Activated CD4-positive, alpha-beta T cell treated with anti-CD3 and anti-CD28 coated beads, Interleukin-2, amount 10 ng/mL, durations not matched to agents 7 days and 5 days (primary cell): ENCODE measurements around the gene SPINDOC. TPM values are rescaled to one million over a fixed set of nuclear protein-coding genes. Genes with fewer than 3 reads are reported as not detected.

Experiments
- CTCF ChIA-PET: fragments of 350-600 bp; sonication (Branson Sonifier 250); formaldehyde crosslinking; loops from one replicate; lab custom pipeline; 2021; ENCODE audit warnings: antibody characterized with exemption; lab: Charles Lee
- POLR2A ChIA-PET: fragments of 350-600 bp; sonication (Branson Sonifier 250); formaldehyde crosslinking; loops from one replicate; lab custom pipeline; 2021; ENCODE audit warnings: antibody characterized with exemption; lab: Charles Lee
- DNase-seq: peaks from one replicate; pipeline ENCODE4 v3.0.0-alpha.2; 2020
- H3K27ac Mint-ChIP-seq: one replicate; pipeline ENCODE4 v1.8.0; 2021; ENCODE audit warnings: mild to moderate bottlenecking, moderate library complexity, mixed read lengths
- H3K27me3 Mint-ChIP-seq: one replicate; pipeline ENCODE4 v1.8.0; 2021; ENCODE audit warnings: mixed read lengths
- H3K36me3 Mint-ChIP-seq: one replicate; pipeline ENCODE4 v1.8.0; 2021; ENCODE audit warnings: low read depth, mixed read lengths
- H3K4me1 Mint-ChIP-seq: one replicate; pipeline ENCODE4 v1.8.0; 2021; ENCODE audit warnings: mixed read lengths
- H3K4me3 Mint-ChIP-seq: one replicate; pipeline ENCODE4 v1.8.0; 2021; ENCODE audit warnings: mild to moderate bottlenecking, moderate library complexity, mixed read lengths
- H3K9me3 Mint-ChIP-seq: one replicate; pipeline ENCODE4 v1.8.0; 2021; ENCODE audit warnings: mixed read lengths
- total RNA-seq, 2 experiments: library from RNA; stranded (reverse); gene quantifications; one replicate each; pipeline ENCODE4 v1.2.3, GENCODE V29; 2021

The SPINDOC gene
- 10 to 100 TPM; 38.4 to 40.7 TPM for total RNA-seq

- Mint-ChIP-seq H3K27me3 (peaks cover 2% of the 10 kb centered on the region), H3K9me3 (no peaks in the 10 kb centered on the region), H3K27ac (peak within 1 kb of the TSS; percentile 78), H3K4me1 (peaks cover 32% of the 10 kb centered on the region), H3K36me3 (peaks cover 20% of the 10 kb centered on the region), H3K4me3 (peak within 1 kb of the TSS; percentile 80)
- ChIA-PET POLR2A (no interaction called here), CTCF (interaction anchor here (0.6 to 1.3 kb wide), 3 partner anchors 23 to 50 kb away, joined by 3 to 4 read pairs (median 4); no protein-coding TSS in a partner anchor)
- DNase-seq: peak; percentile 78
Measured at GRCh38 chr11:63813035-63813562, at the start of gene SPINDOC. SPINDOC (plus strand) TSS chr11:63813456; CDS start chr11:63813687, 231 bp downstream.

- H3K4me1 Mint-ChIP-seq: peaks cover 9% of the 10 kb centered on the region
- no peak overlapping the region for H3K4me3 Mint-ChIP-seq
Measured at GRCh38 chr11:63763496-63764339, 49.5 kb upstream of the SPINDOC start.

GRCh38 chr11:63764340-63764678, 48.9 kb upstream of the SPINDOC start:
- ChIA-PET CTCF (no interaction called here), POLR2A (no interaction called here)
- H3K4me1 Mint-ChIP-seq: peaks cover 9% of the 10 kb centered on the region
- H3K4me3 Mint-ChIP-seq: no peak overlapping the region
- H3K9me3 Mint-ChIP-seq: no peaks in the 10 kb centered on the region
- no peaks in the 10 kb centered on the region for H3K27me3 Mint-ChIP-seq
- H3K36me3 Mint-ChIP-seq: no peaks in the 10 kb centered on the region
- no peak overlapping the region for H3K27ac Mint-ChIP-seq
- DNase-seq: no peak

More at GRCh38 chr11:63763496-63764339, 49.5 kb upstream of the SPINDOC start:
- no peaks in the 10 kb centered on the region for H3K9me3 Mint-ChIP-seq
- ChIA-PET CTCF (no interaction called here), POLR2A (no interaction called here)
- DNase-seq: no peak
- no peaks in the 10 kb centered on the region for H3K36me3 Mint-ChIP-seq
- no peaks in the 10 kb centered on the region for H3K27me3 Mint-ChIP-seq
- H3K27ac Mint-ChIP-seq: no peak overlapping the region

- DNase-seq: no peak
- H3K36me3 Mint-ChIP-seq: no peaks in the 10 kb centered on the region
- H3K27ac Mint-ChIP-seq: no peak overlapping the region
- H3K9me3 Mint-ChIP-seq: no peaks in the 10 kb centered on the region
- H3K4me3 Mint-ChIP-seq: no peak overlapping the region
- ChIA-PET POLR2A (no interaction called here), CTCF (no interaction called here)
- H3K27me3 Mint-ChIP-seq: peaks cover 3% of the 10 kb centered on the region
- peaks cover 9% of the 10 kb centered on the region for H3K4me1 Mint-ChIP-seq
Measured at GRCh38 chr11:63764679-63765647, 48.3 kb upstream of the SPINDOC start.

GRCh38 chr11:63765688-63766241, 47.5 kb upstream of the SPINDOC start:
- H3K36me3 Mint-ChIP-seq: no peaks in the 10 kb centered on the region
- H3K4me1 Mint-ChIP-seq: peaks cover 9% of the 10 kb centered on the region
- ChIA-PET CTCF (interaction anchor here (0.7 to 1.1 kb wide), 2 partner anchors 13 to 19 kb away, joined by 3 read pairs; no protein-coding TSS in a partner anchor), POLR2A (no interaction called here)
- H3K4me3 Mint-ChIP-seq: no peak overlapping the region
- H3K27me3 Mint-ChIP-seq: peaks cover 11% of the 10 kb centered on the region
- no peak for DNase-seq
- H3K27ac Mint-ChIP-seq: no peak overlapping the region
- H3K9me3 Mint-ChIP-seq: no peaks in the 10 kb centered on the region

- ChIA-PET POLR2A (no interaction called here), CTCF (interaction anchor here (0.7 to 2.0 kb wide), 6 partner anchors 13 to 236 kb away, joined by 3 to 6 read pairs (median 4); no protein-coding TSS in a partner anchor)
- no peak for DNase-seq
- Mint-ChIP-seq H3K27me3 (peaks cover 18% of the 10 kb centered on the region), H3K36me3 (no peaks in the 10 kb centered on the region), H3K4me1 (peaks cover 9% of the 10 kb centered on the region), H3K4me3 (peak overlapping the region; percentile 80), H3K9me3 (no peaks in the 10 kb centered on the region), H3K27ac (peak overlapping the region; percentile 72)
Measured at GRCh38 chr11:63766531-63767235, 46.6 kb upstream of the SPINDOC start.

GRCh38 chr11:63767267-63767564, 46.0 kb upstream of the SPINDOC start:
- POLR2A ChIA-PET: no interaction called here
- Mint-ChIP-seq H3K36me3 (no peaks in the 10 kb centered on the region), H3K4me3 (peak overlapping the region; percentile 80), H3K27ac (peak overlapping the region; percentile 68), H3K27me3 (peaks cover 21% of the 10 kb centered on the region), H3K9me3 (no peaks in the 10 kb centered on the region), H3K4me1 (peaks cover 9% of the 10 kb centered on the region)
- CTCF ChIA-PET: interaction anchor here (0.8 to 2.0 kb wide), 5 partner anchors 13 to 235 kb away, joined by 3 to 6 read pairs (median 4); no protein-coding TSS in a partner anchor
- DNase-seq: no peak

GRCh38 chr11:63767565-63768236, 45.6 kb upstream of the SPINDOC start:
- H3K27me3 Mint-ChIP-seq: peaks cover 25% of the 10 kb centered on the region
- DNase-seq: peak; percentile 66
- ChIA-PET CTCF (interaction anchor here (0.6 to 2.0 kb wide), 9 partner anchors 12 to 882 kb away, joined by 3 to 6 read pairs (median 4); no protein-coding TSS in a partner anchor), POLR2A (no interaction called here)
- peak overlapping the region; percentile 68 for H3K27ac Mint-ChIP-seq
- H3K36me3 Mint-ChIP-seq: no peaks in the 10 kb centered on the region
- H3K4me1 Mint-ChIP-seq: peaks cover 9% of the 10 kb centered on the region
- H3K4me3 Mint-ChIP-seq: peak overlapping the region; percentile 80
- no peaks in the 10 kb centered on the region for H3K9me3 Mint-ChIP-seq

GRCh38 chr11:63768237-63769041, 44.8 kb upstream of the SPINDOC start, which contains the start of gene ZFTA:
ZFTA (minus strand) TSS chr11:63768775; CDS start chr11:63768622, 153 bp downstream.
- H3K4me3 Mint-ChIP-seq: peak within 1 kb of the TSS; percentile 80
- H3K4me1 Mint-ChIP-seq: peaks cover 9% of the 10 kb centered on the region
- H3K9me3 Mint-ChIP-seq: no peaks in the 10 kb centered on the region
- DNase-seq: peak; percentile 48
- CTCF ChIA-PET: interaction anchor here (0.6 to 2.0 kb wide), 9 partner anchors 15 to 882 kb away, joined by 3 to 6 read pairs (median 4); partner anchors contain the start of gene RTN3
- H3K27me3 Mint-ChIP-seq: peaks cover 30% of the 10 kb centered on the region
- H3K36me3 Mint-ChIP-seq: no peaks in the 10 kb centered on the region
- POLR2A ChIA-PET: no interaction called here
- H3K27ac Mint-ChIP-seq: peak within 1 kb of the TSS; percentile 68

GRCh38 chr11:63769042-63769713, 44.1 kb upstream of the SPINDOC start:
- Mint-ChIP-seq H3K27me3 (peaks cover 30% of the 10 kb centered on the region), H3K9me3 (no peaks in the 10 kb centered on the region), H3K4me1 (peaks cover 9% of the 10 kb centered on the region), H3K27ac (no peak overlapping the region), H3K4me3 (no peak overlapping the region), H3K36me3 (no peaks in the 10 kb centered on the region)
- POLR2A ChIA-PET: no interaction called here
- CTCF ChIA-PET: interaction anchor here (0.9 to 1.4 kb wide), 3 partner anchors 37 to 123 kb away, joined by 3 to 4 read pairs (median 3); partner anchors contain the start of gene RTN3
- no peak for DNase-seq
